Brain pericyte (primary cell): Measurements from ENCODE around the gene KCNQ1.

Experiments
- DNase-seq: peaks from one replicate; pipeline ENCODE4 v3.0.0-alpha.2; 2012; ENCODE audit warnings: low read depth, low spot score

Gene KCNQ1

GRCh38 chr11:2732261-2732939 is 287.6 kb downstream of the KCNQ1 start:
- DNase-seq = no peak

- no peak for DNase-seq
Measured at GRCh38 chr11:2732940-2733628, 288.3 kb downstream of the KCNQ1 start.

DNA sequence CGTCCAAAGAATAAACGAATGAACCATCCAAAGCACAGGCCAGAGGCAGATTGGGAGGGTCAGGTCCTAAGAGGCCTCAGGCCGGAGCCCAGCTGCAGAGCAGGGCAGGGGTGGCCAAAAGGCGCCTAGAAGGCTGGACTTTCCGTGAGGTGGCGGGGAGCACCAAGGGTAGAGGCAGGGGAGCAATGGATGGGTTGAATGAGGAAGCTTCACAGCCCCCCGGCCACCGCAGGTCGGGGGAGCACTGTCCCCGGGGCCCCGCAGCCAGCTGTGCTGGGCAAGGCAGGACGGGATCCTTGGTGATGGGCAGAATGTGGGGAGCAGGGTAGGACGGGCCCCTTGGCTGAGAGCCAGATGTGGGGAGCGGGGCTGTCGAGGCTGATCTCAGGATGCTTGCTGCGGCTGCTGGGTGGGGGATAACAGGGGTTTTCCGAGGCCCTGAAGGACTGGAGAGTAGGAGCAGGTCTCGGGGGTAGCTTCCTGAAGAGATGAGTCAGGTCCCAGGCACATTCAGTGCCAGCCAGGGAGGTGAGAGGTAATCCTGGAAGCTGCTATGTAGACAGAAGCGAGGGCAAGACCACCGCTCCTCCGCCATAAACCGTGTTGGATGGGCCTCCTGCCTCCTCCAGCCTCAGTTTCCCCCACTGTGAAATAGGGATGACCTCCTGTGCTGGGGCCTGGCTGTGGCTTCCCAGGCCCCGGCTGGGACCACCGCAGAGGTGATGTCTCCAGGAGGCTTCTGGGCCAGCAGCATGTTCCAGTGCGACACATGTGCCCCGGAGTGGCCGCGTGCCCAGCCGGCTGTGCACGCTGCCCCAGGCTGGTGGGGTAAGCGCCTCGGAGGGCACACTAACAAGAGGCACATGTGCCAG is 289.6 kb downstream of the KCNQ1 start:
- DNase-seq = no peak

- DNase-seq = no peak
Measured at GRCh38 chr11:2735053-2735589, 290.3 kb downstream of the KCNQ1 start.

DNA sequence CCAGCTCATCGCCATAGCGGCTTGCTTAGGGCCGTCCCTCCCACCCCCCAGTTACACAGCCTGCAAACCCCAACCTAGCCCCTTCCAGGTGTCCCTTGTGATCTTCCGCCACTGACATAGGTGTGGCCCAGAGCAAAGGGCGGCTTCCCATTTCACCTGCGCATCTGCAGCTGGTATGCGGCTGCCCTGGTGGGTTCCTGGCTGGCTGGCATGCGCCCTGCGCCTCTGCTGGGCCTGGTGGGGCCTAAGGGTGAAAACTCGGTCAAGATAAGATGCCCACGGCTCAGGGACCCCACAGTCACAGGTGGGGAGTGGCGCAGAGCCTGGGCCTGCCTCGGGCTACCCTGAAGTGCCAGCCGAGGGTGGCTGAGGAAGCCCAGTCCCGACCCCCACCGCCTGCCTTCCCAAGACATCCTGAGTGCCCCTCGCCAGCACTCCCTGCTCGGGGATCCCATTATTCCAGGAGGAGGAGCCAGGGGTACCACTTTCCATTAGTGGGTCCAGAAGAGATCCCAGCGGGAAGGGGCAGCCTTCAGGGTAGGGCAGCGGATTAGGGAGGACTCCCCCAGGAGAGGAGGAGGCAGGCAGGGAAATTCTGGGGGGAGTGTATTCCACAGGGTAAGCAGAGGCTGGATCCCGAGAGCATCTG is 291.9 kb downstream of the KCNQ1 start:
- no peak for DNase-seq

- DNase-seq = no peak
Measured at GRCh38 chr11:2737226-2737590, 292.4 kb downstream of the KCNQ1 start.

DNA sequence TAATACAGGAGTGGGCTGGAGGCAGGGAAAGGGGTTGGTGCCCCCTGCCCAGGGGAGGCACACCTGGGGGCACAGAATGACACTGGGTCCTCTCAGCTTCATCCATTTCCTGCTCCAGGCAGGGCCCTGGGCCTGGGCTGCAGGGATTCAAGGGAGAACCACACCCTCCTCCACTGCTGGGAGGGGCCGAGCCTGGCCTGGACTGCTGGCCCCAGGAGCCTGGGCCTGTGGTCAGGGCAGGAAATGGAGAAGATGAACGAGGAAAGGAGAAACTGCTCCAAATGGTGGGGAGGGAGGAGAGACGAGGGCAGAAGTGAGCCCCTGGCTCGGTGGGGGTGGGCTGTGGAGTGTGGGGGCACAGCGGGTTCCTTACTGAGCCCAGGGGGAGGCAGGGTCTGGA is 293.1 kb downstream of the KCNQ1 start:
- DNase-seq = no peak

GRCh38 chr11:2738551-2739431 is 294.0 kb downstream of the KCNQ1 start:
- DNase-seq = no peak

DNA sequence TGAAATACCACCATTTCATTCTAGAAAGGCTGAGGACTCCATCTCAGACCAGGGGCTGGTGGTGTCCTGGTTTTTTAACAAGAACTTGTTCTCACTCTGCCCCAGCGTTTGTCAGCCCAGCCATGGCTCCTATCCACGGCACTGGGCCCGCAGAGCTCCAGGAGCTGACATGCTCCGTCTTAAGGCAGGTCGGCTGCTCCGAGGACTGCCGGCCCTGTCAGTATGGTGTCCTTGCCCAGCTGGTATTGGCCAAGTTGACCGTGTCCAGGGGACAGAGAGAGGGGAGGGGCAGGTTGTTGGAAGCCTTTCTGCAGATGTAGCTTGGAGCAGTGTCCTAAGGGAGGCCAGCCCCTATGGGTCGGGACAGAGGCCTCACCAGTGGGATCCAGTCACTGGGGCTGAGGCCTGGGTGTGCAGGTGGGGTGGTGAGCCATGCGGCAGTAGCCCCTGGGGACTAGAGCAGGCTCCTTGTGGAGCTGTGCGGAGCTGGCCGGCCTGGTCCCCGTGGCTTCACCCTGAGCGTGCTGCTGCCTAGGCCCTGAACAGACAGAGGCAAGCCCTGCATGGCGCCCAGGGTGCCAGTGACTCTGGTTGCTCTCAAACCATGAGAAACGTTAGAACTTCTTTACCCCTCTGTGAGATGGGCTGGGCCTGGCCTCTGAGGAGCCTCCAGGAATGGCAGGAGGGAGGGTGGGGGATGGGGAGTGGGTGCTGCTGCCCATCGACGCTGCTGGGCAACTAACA is 294.9 kb downstream of the KCNQ1 start:
- no peak for DNase-seq

- no peak for DNase-seq
Measured at GRCh38 chr11:2740275-2740940, 295.6 kb downstream of the KCNQ1 start.

DNA sequence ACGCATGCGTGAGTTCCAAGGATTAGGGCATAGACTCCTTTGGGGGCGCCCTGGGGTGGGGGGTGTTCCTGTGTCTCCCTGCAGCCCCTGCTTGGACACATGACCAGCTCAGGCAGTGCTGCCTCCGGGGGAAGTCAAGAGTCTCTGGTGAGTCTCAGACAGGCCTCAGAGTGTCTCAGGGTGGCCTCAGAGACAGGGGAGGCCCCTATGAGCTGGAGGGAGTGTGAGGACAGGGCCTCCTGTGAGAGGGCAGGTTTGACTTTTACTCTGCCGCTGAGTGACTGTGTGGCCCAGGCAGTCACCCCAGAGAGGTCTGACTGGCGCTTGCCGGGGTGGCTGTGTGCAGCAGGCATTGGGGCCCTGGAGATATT is 296.2 kb downstream of the KCNQ1 start:
- no peak for DNase-seq

GRCh38 chr11:2741377-2742131 is 296.7 kb downstream of the KCNQ1 start:
- peak; percentile 85 for DNase-seq

DNA sequence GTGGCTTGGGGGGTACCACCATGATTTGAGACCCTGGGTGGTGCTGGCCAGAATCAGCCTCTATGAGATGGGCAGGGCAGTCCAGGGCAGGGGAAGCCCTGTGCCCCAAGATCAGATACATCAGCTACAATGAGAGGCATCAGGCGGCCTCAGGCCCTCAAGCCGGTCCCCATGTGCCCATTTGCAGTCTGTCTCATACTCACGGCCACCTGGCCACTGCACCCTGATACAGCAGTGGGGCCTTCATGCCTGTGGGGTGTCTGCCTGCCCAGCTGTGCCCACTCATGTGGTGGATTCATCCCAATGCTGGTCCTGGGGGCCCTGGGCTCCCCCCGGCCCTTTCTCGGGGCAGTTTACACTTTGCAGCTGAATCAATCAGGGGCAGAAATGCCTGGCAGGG is 297.4 kb downstream of the KCNQ1 start:
- DNase-seq = peak; percentile 46

DNA sequence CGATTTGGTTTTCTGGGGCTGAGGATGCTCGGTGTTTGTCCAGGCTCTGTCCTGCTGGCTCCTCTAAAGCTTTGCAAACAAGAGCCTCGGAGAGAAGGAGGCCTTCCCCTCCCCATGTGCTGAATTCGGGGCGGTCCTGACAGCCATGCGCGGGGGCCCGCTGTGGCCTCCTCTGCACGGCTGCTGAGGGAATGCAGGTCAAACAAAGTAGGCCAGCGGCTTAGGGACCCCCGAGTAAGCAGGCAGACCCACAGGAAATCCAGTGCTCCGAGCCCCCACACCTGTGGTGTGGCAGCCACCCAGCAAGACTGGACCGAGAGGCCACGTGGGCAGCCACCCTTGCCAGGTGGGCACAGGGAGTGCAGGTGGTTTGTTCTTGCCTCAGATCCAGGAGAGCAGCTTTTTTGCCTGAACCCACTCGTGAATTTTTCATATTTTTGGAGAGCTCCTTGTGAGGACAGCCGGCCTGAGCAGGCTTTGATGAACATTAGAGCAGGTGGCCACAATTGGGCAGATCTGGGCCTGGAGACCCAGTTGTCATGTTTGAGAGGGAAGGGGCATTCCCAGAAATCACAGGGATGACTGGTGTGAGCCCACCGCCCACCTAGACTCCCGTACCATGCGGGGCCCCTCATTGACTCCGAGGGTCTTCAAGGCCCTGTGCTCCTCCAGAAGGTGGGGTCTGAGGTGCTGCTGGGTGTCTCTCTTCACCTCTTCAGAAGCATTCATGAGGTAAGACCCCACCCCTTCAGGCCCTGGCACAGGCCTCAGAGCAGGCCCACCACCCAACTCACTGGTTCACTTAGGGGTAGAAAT is 298.0 kb downstream of the KCNQ1 start:
- DNase-seq = no peak

DNA sequence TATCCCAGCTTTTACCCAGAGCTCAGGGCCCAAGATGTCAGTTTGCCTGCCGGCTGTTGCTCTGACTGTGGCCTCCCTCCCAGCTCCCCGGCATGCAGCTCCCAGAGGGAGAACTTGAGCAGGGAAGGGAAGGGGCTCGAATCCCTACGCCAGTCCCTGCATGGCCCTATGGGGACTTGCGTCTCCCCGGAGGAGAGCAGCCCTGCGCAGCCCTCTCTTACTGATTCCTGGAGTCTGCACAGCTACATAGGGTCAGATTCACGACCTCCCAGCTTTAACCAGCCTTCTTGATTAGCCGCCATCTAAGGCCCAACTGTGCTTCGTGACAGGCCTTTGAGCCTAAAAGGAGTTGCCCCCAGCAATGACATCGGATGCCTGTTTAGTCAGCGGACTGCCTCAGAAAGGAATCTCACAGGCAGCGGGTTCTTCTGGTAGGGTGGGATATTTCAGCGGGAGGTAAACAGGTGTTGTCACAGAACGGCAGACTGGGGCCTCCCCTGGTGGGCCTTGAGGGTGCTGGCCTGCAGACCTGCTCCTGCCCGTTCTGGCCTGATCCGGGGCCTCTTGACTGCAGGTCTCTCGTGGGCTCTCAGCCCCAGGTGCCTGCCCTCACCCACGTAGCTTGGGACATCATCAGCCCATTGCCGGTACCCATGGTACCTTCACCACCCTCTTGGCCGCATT is 298.8 kb downstream of the KCNQ1 start:
- no peak for DNase-seq

DNA sequence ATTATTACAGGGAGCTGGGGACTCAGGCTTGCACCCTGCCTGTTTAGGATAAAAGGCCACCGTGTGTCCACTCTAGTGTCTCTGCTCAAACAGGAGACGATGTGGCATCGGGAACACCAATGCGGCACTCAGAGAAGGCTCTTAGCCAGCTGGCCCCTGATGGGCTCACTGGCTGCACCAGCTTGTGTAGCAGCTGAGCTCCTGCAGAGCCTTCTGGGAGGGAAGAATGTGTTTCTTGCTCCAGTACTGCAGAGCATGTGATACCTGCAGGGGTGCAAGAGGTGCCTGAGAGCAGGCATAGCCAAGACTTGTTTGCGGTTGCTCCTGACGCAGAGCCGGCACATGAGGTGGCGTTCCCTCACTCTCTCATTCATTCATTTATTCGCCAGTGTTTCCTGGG is 299.4 kb downstream of the KCNQ1 start:
- no peak for DNase-seq

DNA sequence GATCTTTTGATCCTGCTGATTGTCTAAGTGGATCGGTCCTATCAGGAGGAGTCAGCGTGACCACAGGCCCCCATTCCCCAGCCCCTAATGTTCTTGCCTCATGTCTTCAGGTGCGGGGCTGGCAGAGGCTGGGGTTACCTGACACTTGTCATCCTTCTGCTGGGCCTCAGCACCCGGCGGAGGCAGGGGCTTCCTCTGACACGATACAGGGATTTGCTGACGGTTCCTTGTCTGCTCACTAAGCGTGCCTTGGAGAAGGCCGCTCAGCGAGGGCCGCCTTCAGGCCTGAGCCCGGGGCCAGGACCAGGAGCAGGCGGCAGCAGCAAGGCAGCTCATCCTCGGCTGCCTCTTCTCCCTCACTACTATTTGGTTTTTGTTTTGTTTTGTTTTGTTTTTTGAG is 300.7 kb downstream of the KCNQ1 start:
- DNase-seq = no peak
